ENCODE results near the gene KLHL33. TPM values are rescaled to one million over a fixed set of nuclear protein-coding genes. Genes with fewer than 3 reads are reported as not detected.

KLHL33 gene
- polyA plus RNA-seq, 1 donor from 2014 or later, result not detected

GRCh38 chr14:20409226-20409625 is 26.7 kb downstream of the KLHL33 start:
- H3K79me2 ChIP-seq (replicated peaks; ENCODE audit: insufficient read depth, low read length), result no peaks in the 10 kb centered on the region
- H3K27me3 ChIP-seq (ENCODE audit: insufficient read depth, low read depth, low read length), result peaks cover 9% of the 10 kb centered on the region
- no peak overlapping the region for H3K9ac ChIP-seq (ENCODE audit: low read length)
- TF ChIP-seq EZH2 (IDR thresholded peaks at IDR 0.05; ENCODE audit: borderline replicate concordance, insufficient read depth, low read length, poor library complexity, severe bottlenecking) (no peak), POLR2AphosphoS5 (IDR thresholded peaks at IDR 0.05) (no peak), MXI1 (conservative IDR thresholded peaks at IDR 0.05; ENCODE audit: poor library complexity, severe bottlenecking) (no peak), SMC3 (conservative IDR thresholded peaks at IDR 0.05; ENCODE audit: poor library complexity) (no peak), CTCF (IDR thresholded peaks at IDR 0.05; ENCODE audit: poor library complexity, severe bottlenecking) (no peak), RAD21 (conservative IDR thresholded peaks at IDR 0.05) (no peak), REST (IDR thresholded peaks at IDR 0.05; ENCODE audit: borderline replicate concordance) (no peak), TAF1 (IDR thresholded peaks at IDR 0.05; ENCODE audit: low read depth) (no peak), EP300 (conservative IDR thresholded peaks at IDR 0.05; ENCODE audit: poor library complexity, severe bottlenecking) (no peak)
- no peak overlapping the region for H2AFZ ChIP-seq (ENCODE audit: low read depth, low read length)
- no peak overlapping the region for H3K4me3 ChIP-seq (ENCODE audit: low read length)
- no peaks in the 10 kb centered on the region for H4K20me1 ChIP-seq (ENCODE audit: insufficient read depth)
- H3K4me2 ChIP-seq (ENCODE audit: low read length), result no peak overlapping the region
- H3K9me2 ChIP-seq (ENCODE audit: insufficient read depth, low read length), result no peaks in the 10 kb centered on the region
- no peaks in the 10 kb centered on the region for H3K36me3 ChIP-seq (ENCODE audit: insufficient read depth, low read length)
- H3K9me3 ChIP-seq (ENCODE audit: low read length), result no peaks in the 10 kb centered on the region
- H3F3A ChIP-seq (ENCODE audit: insufficient read depth, low read length, poor library complexity, severe bottlenecking), result no peaks in the 10 kb centered on the region
- no peak overlapping the region for H3K27ac ChIP-seq (ENCODE audit: low read length)

DNA sequence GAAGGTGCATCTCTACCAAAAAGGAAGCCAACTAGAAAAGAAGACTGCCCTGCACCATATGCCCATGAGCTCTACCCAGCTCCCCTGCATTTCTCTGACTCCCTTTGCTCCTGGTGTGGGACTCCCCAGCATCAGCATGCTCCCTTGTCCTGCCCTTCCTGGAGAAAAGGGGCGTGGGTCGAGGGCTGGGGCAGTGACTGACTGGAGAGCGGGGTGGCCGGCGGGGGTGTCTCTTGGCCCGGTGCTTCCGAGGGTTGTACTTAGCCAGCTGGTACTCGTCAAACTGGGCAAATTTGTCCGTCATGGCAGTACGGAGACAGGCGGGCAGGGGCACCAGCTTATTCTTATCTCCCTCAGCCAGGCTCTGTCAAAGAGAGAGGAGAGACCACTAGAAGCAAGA is 32.4 kb downstream of the KLHL33 start:
- H2AFZ ChIP-seq (ENCODE audit: low read depth, low read length), result no peak overlapping the region
- H3K9me3 ChIP-seq (ENCODE audit: low read length), result no peaks in the 10 kb centered on the region
- TF ChIP-seq SMC3 (conservative IDR thresholded peaks at IDR 0.05; ENCODE audit: poor library complexity) (no peak), MXI1 (conservative IDR thresholded peaks at IDR 0.05; ENCODE audit: poor library complexity, severe bottlenecking) (no peak), EP300 (conservative IDR thresholded peaks at IDR 0.05; ENCODE audit: poor library complexity, severe bottlenecking) (no peak), CTCF (IDR thresholded peaks at IDR 0.05; ENCODE audit: poor library complexity, severe bottlenecking) (no peak), POLR2AphosphoS5 (IDR thresholded peaks at IDR 0.05) (no peak), RAD21 (conservative IDR thresholded peaks at IDR 0.05) (no peak), REST (IDR thresholded peaks at IDR 0.05; ENCODE audit: borderline replicate concordance) (no peak), TAF1 (IDR thresholded peaks at IDR 0.05; ENCODE audit: low read depth) (no peak), EZH2 (IDR thresholded peaks at IDR 0.05; ENCODE audit: borderline replicate concordance, insufficient read depth, low read length, poor library complexity, severe bottlenecking) (no peak)
- H3K36me3 ChIP-seq (ENCODE audit: insufficient read depth, low read length), result no peaks in the 10 kb centered on the region
- no peaks in the 10 kb centered on the region for H3K79me2 ChIP-seq (replicated peaks; ENCODE audit: insufficient read depth, low read length)
- H3F3A ChIP-seq (ENCODE audit: insufficient read depth, low read length, poor library complexity, severe bottlenecking), result no peaks in the 10 kb centered on the region
- no peaks in the 10 kb centered on the region for H3K27me3 ChIP-seq (ENCODE audit: insufficient read depth, low read depth, low read length)
- no peaks in the 10 kb centered on the region for H4K20me1 ChIP-seq (ENCODE audit: insufficient read depth)
- no peaks in the 10 kb centered on the region for H3K9me2 ChIP-seq (ENCODE audit: insufficient read depth, low read length)
- H3K27ac ChIP-seq (ENCODE audit: low read length), result no peak overlapping the region
- no peak overlapping the region for H3K4me3 ChIP-seq (ENCODE audit: low read length)
- H3K9ac ChIP-seq (ENCODE audit: low read length), result no peak overlapping the region
- no peak overlapping the region for H3K4me2 ChIP-seq (ENCODE audit: low read length)

All from neural cell (in vitro differentiated cells).